HFFc6 (cell line): ENCODE results near the gene PLA2G6. TPM values are rescaled to one million over a fixed set of nuclear protein-coding genes. Genes with fewer than 3 reads are reported as not detected.

Experiments used
- DNase-seq: peaks from one replicate; pipeline ENCODE4 v3.0.0-alpha.2; 2018
- H3K27ac Mint-ChIP-seq: 2 replicates; pipeline ENCODE4 v1.8.0; 2020; ENCODE audit warnings: mild to moderate bottlenecking, mixed read lengths
- H3K27me3 Mint-ChIP-seq: 2 replicates; pipeline ENCODE4 v1.8.0; 2021; ENCODE audit warnings: mild to moderate bottlenecking, moderate library complexity, mixed read lengths; ENCODE audit not compliant: insufficient read depth
- H3K36me3 Mint-ChIP-seq: 2 replicates; pipeline ENCODE4 v1.8.0; 2021; ENCODE audit warnings: low read depth, mixed read lengths
- H3K4me1 Mint-ChIP-seq: 2 replicates; pipeline ENCODE4 v1.8.0; 2020; ENCODE audit warnings: low read depth, mixed read lengths
- H3K4me3 Mint-ChIP-seq: 2 replicates; pipeline ENCODE4 v1.8.0; 2020; ENCODE audit warnings: mild to moderate bottlenecking, moderate library complexity, mixed read lengths
- H3K9me3 Mint-ChIP-seq: 2 replicates; pipeline ENCODE4 v1.8.0; 2020; ENCODE audit warnings: mild to moderate bottlenecking, mixed read lengths
- total RNA-seq, 6 experiments: library from RNA; stranded (reverse); fragmentation: NEBNext Ultra II Directional; extraction: Animal tissue kit (Norgen Biotek cat#: 25700); gene quantifications; 2 replicates in 1 of 6; 3 replicates in 5 of 6; pipeline ENCODE4 v1.2.3, GENCODE V29; 2021
- TF ChIP-seq, protein P1 (sequence below): fragments of 200-600 bp; sonication (generic); IDR thresholded peaks from 2 replicates; pipeline ENCODE4 v1.5.0; 2021; ENCODE audit warnings: antibody characterized with exemption, mild to moderate bottlenecking

Gene PLA2G6
- total RNA-seq, 6 experiments from 2014 or later: 4.1 to 6.6 (median 5.3) TPM

DNA sequence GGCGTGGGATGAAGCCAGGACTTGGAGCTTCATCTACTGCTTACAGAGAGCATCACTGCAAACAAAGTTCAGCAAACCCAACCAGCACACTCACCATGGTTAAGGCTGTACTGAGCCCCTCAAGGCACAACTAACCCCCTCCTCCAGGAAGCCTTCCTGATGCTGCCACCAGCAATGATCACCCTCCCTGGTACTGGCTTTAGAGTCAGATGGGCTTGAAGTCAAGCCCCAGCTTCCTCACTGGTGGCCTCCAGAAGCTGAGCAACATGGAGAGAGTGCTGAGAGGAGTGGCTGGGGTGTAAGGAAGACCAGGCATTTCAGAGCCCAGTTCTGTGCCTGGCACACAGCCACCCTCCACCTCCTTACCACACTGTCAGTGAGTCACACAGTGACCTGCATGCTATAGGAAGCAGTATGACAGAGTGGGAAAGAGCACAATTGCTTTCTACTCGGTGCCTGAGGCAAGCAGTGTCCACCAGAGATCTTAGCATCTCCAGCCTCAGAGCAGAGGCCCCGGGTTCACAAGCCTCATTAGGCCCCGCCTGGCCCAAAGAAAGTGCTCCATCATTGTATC is 46.4 kb downstream of the PLA2G6 start:
- peak overlapping the region; percentile 65 for H3K4me3 Mint-ChIP-seq
- TF ChIP-seq, protein P1, sequence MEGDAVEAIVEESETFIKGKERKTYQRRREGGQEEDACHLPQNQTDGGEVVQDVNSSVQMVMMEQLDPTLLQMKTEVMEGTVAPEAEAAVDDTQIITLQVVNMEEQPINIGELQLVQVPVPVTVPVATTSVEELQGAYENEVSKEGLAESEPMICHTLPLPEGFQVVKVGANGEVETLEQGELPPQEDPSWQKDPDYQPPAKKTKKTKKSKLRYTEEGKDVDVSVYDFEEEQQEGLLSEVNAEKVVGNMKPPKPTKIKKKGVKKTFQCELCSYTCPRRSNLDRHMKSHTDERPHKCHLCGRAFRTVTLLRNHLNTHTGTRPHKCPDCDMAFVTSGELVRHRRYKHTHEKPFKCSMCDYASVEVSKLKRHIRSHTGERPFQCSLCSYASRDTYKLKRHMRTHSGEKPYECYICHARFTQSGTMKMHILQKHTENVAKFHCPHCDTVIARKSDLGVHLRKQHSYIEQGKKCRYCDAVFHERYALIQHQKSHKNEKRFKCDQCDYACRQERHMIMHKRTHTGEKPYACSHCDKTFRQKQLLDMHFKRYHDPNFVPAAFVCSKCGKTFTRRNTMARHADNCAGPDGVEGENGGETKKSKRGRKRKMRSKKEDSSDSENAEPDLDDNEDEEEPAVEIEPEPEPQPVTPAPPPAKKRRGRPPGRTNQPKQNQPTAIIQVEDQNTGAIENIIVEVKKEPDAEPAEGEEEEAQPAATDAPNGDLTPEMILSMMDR: no peak
- H3K4me1 Mint-ChIP-seq: peaks cover 20% of the 10 kb centered on the region
- peak overlapping the region; percentile 89 for H3K27ac Mint-ChIP-seq
- peak; percentile 92 for DNase-seq
- H3K36me3 Mint-ChIP-seq: peaks cover 6% of the 10 kb centered on the region; the same call in 1 of the 2 replicates
- H3K27me3 Mint-ChIP-seq: no peaks in the 10 kb centered on the region; the same call in 1 of the 2 replicates
- H3K9me3 Mint-ChIP-seq: no peaks in the 10 kb centered on the region

DNA sequence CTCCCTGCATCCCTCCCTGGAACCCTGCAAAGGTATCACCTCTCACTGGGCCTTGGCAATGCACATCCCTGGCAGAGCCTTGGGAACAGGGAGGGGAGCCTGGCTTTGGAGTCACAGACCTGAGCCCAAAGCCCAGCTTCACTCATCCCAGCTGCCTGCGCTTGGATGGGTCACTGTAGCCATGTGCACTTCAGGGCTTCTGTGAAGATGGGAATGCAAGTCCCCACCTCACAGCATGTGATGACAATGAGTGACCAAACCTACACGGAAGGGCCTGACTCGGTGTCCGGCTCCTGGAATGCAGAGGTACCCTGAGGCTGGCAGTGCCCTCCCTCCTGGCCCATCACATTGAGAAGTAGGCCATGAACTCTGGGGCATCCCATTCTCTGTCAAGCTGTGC is 48.3 kb downstream of the PLA2G6 start:
- Mint-ChIP-seq H3K27ac (no peak overlapping the region), H3K4me3 (no peak overlapping the region), H3K27me3 (no peaks in the 10 kb centered on the region; the same call in 1 of the 2 replicates), H3K4me1 (peaks cover 20% of the 10 kb centered on the region), H3K9me3 (no peaks in the 10 kb centered on the region), H3K36me3 (peaks cover 6% of the 10 kb centered on the region; the same call in 1 of the 2 replicates)
- TF ChIP-seq, protein P1: no peak
- DNase-seq: no peak

DNA sequence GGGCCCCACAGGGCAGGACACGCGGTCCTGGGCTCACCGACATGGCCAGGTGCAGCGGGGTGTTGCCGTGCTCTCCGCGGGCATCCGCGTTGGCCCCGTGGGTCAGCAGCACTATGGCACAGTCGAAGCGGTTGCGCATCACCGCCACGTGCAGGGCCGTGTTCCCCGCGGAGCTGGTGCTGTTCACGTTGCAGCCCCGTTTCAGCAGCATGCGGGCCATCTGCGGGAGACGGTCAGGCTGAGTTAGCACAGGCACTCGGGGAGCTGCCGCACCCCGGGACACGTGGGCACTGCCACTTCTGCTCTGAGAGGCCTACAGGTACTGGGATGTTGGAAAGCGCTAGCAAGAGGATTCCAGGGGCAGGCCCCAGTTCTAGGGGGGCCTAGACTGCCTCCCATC is 48.8 kb downstream of the PLA2G6 start:
- H3K36me3 Mint-ChIP-seq: peaks cover 6% of the 10 kb centered on the region; the same call in 1 of the 2 replicates
- H3K27ac Mint-ChIP-seq: no peak overlapping the region
- peaks cover 20% of the 10 kb centered on the region for H3K4me1 Mint-ChIP-seq
- no peak overlapping the region for H3K4me3 Mint-ChIP-seq
- DNase-seq: no peak
- H3K27me3 Mint-ChIP-seq: no peaks in the 10 kb centered on the region; the same call in 1 of the 2 replicates
- H3K9me3 Mint-ChIP-seq: no peaks in the 10 kb centered on the region
- TF ChIP-seq, protein P1: no peak

DNA sequence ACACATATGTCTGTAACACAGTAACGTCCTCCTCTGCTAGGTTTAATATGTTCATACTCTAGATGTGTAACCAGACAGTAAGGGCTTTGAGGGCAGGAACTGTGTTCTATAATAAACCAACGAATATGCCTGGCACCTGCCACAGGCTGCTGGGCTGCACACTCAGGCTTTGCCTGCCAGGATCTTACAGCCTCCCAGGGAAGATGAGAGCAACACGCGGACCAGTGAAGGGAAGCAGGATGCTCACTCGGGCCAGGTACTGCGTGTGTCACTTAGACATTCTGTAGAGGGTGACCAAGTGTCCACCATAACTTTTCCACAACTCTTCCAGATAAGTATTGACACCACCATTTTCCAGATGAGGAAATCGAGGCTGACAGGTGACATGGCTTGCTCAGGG is 49.5 kb downstream of the PLA2G6 start:
- Mint-ChIP-seq H3K27me3 (no peaks in the 10 kb centered on the region; the same call in 1 of the 2 replicates), H3K36me3 (peaks cover 6% of the 10 kb centered on the region; the same call in 1 of the 2 replicates), H3K9me3 (no peaks in the 10 kb centered on the region)

DNA sequence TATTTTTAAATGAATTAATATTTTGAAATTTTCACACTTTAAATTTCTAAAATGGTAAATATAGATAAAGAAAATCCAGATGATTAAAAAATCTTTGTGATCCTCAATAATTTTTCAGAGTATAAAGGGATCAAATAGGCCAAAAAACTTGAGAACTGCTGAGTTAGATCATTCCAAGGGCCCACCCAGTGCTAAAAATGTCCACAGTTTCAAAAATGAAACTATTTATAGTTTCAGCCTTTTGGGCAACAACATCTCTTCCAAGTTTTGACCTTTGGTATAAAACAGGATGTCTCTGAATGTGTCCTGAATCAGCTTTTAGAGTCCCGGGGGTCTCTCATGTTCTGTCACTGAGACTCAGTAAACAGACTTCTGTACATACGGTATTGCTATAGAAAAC is 50.2 kb downstream of the PLA2G6 start:
- no peak for DNase-seq
- H3K27ac Mint-ChIP-seq: no peak overlapping the region

More for the DNA sequence above, 49.5 kb downstream of the PLA2G6 start:
- H3K4me3 Mint-ChIP-seq: no peak overlapping the region
- DNase-seq: no peak
- H3K4me1 Mint-ChIP-seq: peaks cover 20% of the 10 kb centered on the region
- TF ChIP-seq, protein P1: no peak
- no peak overlapping the region for H3K27ac Mint-ChIP-seq

More for the DNA sequence above, 50.2 kb downstream of the PLA2G6 start:
- Mint-ChIP-seq H3K36me3 (peaks cover 6% of the 10 kb centered on the region; the same call in 1 of the 2 replicates), H3K9me3 (no peaks in the 10 kb centered on the region), H3K4me3 (no peak overlapping the region), H3K4me1 (peaks cover 20% of the 10 kb centered on the region), H3K27me3 (no peaks in the 10 kb centered on the region; the same call in 1 of the 2 replicates)
- TF ChIP-seq, protein P1: no peak
